Activated CD8-positive, alpha-beta memory T cell treated with anti-CD3 and anti-CD28 coated beads for 48 hours (primary cell): ENCODE results near the gene EIF5.

ENCODE experiments used
- DNase-seq, 3 experiments: peaks; one replicate each; pipeline ENCODE4 v3.0.0-alpha.2; 2020; ENCODE audit warnings: low read depth in 2 of 3, low spot score in 2 of 3

Gene EIF5

GRCh38 chr14:103393070-103393469, 59.0 kb downstream of the EIF5 start:
- DNase-seq = no peak

- no peak for DNase-seq
Measured at GRCh38 chr14:103393676-103394626, 59.9 kb downstream of the EIF5 start.
